Measurements from ENCODE around the gene KRT3.

DNA sequence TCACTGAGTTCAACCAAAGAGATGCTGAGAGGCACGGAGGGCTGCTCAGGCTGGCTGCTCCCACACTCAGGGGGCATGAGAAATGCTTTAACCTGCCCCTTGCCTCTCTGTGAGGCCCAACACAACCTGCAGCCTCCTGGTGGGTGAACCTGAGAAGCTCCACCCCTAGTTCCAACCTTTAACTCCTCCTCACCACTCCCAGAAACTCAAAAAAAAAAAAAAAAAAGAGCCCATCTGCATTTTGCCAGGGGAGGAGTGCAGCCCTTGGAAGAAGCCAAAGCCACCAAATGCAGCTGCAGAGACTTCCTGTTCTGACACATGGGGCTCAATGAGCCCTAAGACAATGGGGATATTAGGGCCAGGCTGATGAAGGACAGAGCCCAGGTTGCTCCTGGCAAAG, 9.1 kb upstream of the KRT3 start:
- TF ChIP-seq, protein P1, sequence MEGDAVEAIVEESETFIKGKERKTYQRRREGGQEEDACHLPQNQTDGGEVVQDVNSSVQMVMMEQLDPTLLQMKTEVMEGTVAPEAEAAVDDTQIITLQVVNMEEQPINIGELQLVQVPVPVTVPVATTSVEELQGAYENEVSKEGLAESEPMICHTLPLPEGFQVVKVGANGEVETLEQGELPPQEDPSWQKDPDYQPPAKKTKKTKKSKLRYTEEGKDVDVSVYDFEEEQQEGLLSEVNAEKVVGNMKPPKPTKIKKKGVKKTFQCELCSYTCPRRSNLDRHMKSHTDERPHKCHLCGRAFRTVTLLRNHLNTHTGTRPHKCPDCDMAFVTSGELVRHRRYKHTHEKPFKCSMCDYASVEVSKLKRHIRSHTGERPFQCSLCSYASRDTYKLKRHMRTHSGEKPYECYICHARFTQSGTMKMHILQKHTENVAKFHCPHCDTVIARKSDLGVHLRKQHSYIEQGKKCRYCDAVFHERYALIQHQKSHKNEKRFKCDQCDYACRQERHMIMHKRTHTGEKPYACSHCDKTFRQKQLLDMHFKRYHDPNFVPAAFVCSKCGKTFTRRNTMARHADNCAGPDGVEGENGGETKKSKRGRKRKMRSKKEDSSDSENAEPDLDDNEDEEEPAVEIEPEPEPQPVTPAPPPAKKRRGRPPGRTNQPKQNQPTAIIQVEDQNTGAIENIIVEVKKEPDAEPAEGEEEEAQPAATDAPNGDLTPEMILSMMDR (conservative IDR thresholded peaks at IDR 0.05; ENCODE audit: low read depth, low read length) = no peak
- TF ChIP-seq EZH2 (IDR thresholded peaks at IDR 0.05; ENCODE audit: borderline replicate concordance, low read depth, low read length, poor library complexity, severe bottlenecking) = no peak
